ENCODE data around the gene HPS4. TPM values are rescaled to one million over a fixed set of nuclear protein-coding genes. Genes with fewer than 3 reads are reported as not detected.

Gene HPS4
- total and polyA plus RNA-seq, 3 experiments from 2014 or later, result 18.9 to 36.8 (median 36.7) TPM

GRCh38 chr22:26453812-26454500, 29.6 kb downstream of the HPS4 start:
- Mint-ChIP-seq H3K27ac (peak overlapping the region in 2 of 8 donors; percentile 38 to 48), H3K27me3 (no peaks in the 10 kb centered on the region), H3K36me3 (peaks cover 4 to 78% (median 16%) of the 10 kb centered on the region in 3 donors), H3K4me1 (no peaks in the 10 kb centered on the region), H3K9me3 (no peaks in the 10 kb centered on the region), H3K4me3 (no peak overlapping the region)
- H3K27me3 ChIP-seq (ENCODE audit: insufficient read depth, low read length, poor library complexity, severe bottlenecking), result no peaks in the 10 kb centered on the region
- CTCF ChIA-PET, result no interaction called here
- no peaks in the 10 kb centered on the region for H3K4me1 ChIP-seq (ENCODE audit: insufficient read depth, low read length)
- no peak for DNase-seq
- no peak overlapping the region for H3K27ac ChIP-seq (ENCODE audit: low read depth, low read length)
- no peaks in the 10 kb centered on the region for H3K9me3 ChIP-seq (ENCODE audit: low read length)
- H3K4me3 ChIP-seq (ENCODE audit: low read length), result no peak overlapping the region
- POLR2A ChIA-PET, result no interaction called here
- peaks cover 18% of the 10 kb centered on the region for H3K36me3 ChIP-seq (ENCODE audit: insufficient read depth, low read length)

GRCh38 chr22:26453216-26453615, 30.4 kb downstream of the HPS4 start:
- no peak overlapping the region for H3K4me3 Mint-ChIP-seq
- ChIA-PET CTCF (no interaction called here), POLR2A (no interaction called here)
- no peaks in the 10 kb centered on the region for H3K4me1 ChIP-seq (ENCODE audit: insufficient read depth, low read length)
- no peaks in the 10 kb centered on the region for H3K9me3 Mint-ChIP-seq
- H3K9me3 ChIP-seq (ENCODE audit: low read length), result no peaks in the 10 kb centered on the region
- no peaks in the 10 kb centered on the region for H3K27me3 Mint-ChIP-seq
- H3K4me3 ChIP-seq (ENCODE audit: low read length), result no peak overlapping the region
- peaks cover 4 to 70% (median 16%) of the 10 kb centered on the region in 3 donors for H3K36me3 Mint-ChIP-seq
- H3K4me1 Mint-ChIP-seq, result no peaks in the 10 kb centered on the region
- DNase-seq, result no peak
- H3K36me3 ChIP-seq (ENCODE audit: insufficient read depth, low read length), result peaks cover 18% of the 10 kb centered on the region
- H3K27me3 ChIP-seq (ENCODE audit: insufficient read depth, low read length, poor library complexity, severe bottlenecking), result no peaks in the 10 kb centered on the region
- no peak overlapping the region for H3K27ac Mint-ChIP-seq
- H3K27ac ChIP-seq (ENCODE audit: low read depth, low read length), result no peak overlapping the region

GRCh38 chr22:26452236-26453016, 31.2 kb downstream of the HPS4 start:
- H3K27ac Mint-ChIP-seq, result peak overlapping the region in 2 of 8 donors; percentile 14 to 58
- Histone ChIP-seq H3K4me3 (ENCODE audit: low read length) (no peak overlapping the region), H3K9me3 (ENCODE audit: low read length) (no peaks in the 10 kb centered on the region), H3K36me3 (ENCODE audit: insufficient read depth, low read length) (peaks cover 18% of the 10 kb centered on the region), H3K27me3 (ENCODE audit: insufficient read depth, low read length, poor library complexity, severe bottlenecking) (no peaks in the 10 kb centered on the region), H3K27ac (ENCODE audit: low read depth, low read length) (no peak overlapping the region), H3K4me1 (ENCODE audit: insufficient read depth, low read length) (no peaks in the 10 kb centered on the region)
- ChIA-PET POLR2A (no interaction called here), CTCF (interaction anchor here (1.7 kb wide), 1 partner anchor 32 kb away, joined by 4 read pairs; no protein-coding TSS in a partner anchor)
- H3K9me3 Mint-ChIP-seq, result no peaks in the 10 kb centered on the region
- H3K4me3 Mint-ChIP-seq, result no peak overlapping the region
- no peaks in the 10 kb centered on the region for H3K27me3 Mint-ChIP-seq
- peaks cover under 1 to 62% (median 12%) of the 10 kb centered on the region in 3 donors for H3K36me3 Mint-ChIP-seq
- H3K4me1 Mint-ChIP-seq, result no peaks in the 10 kb centered on the region
- no peak for DNase-seq

GRCh38 chr22:26450453-26451185, 33.0 kb downstream of the HPS4 start:
- Histone ChIP-seq H3K27ac (ENCODE audit: low read depth, low read length) (no peak overlapping the region), H3K27me3 (ENCODE audit: insufficient read depth, low read length, poor library complexity, severe bottlenecking) (no peaks in the 10 kb centered on the region), H3K4me3 (ENCODE audit: low read length) (no peak overlapping the region), H3K4me1 (ENCODE audit: insufficient read depth, low read length) (no peaks in the 10 kb centered on the region), H3K9me3 (ENCODE audit: low read length) (no peaks in the 10 kb centered on the region), H3K36me3 (ENCODE audit: insufficient read depth, low read length) (peaks cover 18% of the 10 kb centered on the region)
- H3K4me3 Mint-ChIP-seq, result no peak overlapping the region
- peaks cover 0 to 50% (median 5%) of the 10 kb centered on the region in 3 donors for H3K36me3 Mint-ChIP-seq
- H3K27me3 Mint-ChIP-seq, result no peaks in the 10 kb centered on the region
- ChIA-PET POLR2A (no interaction called here), CTCF (no interaction called here)
- H3K9me3 Mint-ChIP-seq, result no peaks in the 10 kb centered on the region
- H3K27ac Mint-ChIP-seq, result no peak overlapping the region
- DNase-seq, result no peak
- H3K4me1 Mint-ChIP-seq, result no peaks in the 10 kb centered on the region

GRCh38 chr22:26448941-26449340, 34.6 kb downstream of the HPS4 start:
- no peak overlapping the region for H3K27ac Mint-ChIP-seq
- H3K4me1 Mint-ChIP-seq, result no peaks in the 10 kb centered on the region
- no peaks in the 10 kb centered on the region for H3K9me3 ChIP-seq (ENCODE audit: low read length)
- POLR2A ChIA-PET, result no interaction called here
- no peaks in the 10 kb centered on the region for H3K4me1 ChIP-seq (ENCODE audit: insufficient read depth, low read length)
- H3K27me3 ChIP-seq (ENCODE audit: insufficient read depth, low read length, poor library complexity, severe bottlenecking), result no peaks in the 10 kb centered on the region
- H3K9me3 Mint-ChIP-seq, result no peaks in the 10 kb centered on the region
- no peak for DNase-seq
- CTCF ChIA-PET, result no interaction called here
- H3K36me3 Mint-ChIP-seq, result peaks cover 0 to 55% (median 10%) of the 10 kb centered on the region in 3 donors
- no peak overlapping the region for H3K27ac ChIP-seq (ENCODE audit: low read depth, low read length)
- no peaks in the 10 kb centered on the region for H3K27me3 Mint-ChIP-seq
- H3K36me3 ChIP-seq (ENCODE audit: insufficient read depth, low read length), result peaks cover 15% of the 10 kb centered on the region
- H3K4me3 ChIP-seq (ENCODE audit: low read length), result no peak overlapping the region
- no peak overlapping the region for H3K4me3 Mint-ChIP-seq

- H3K27me3 Mint-ChIP-seq, result no peaks in the 10 kb centered on the region
- Histone ChIP-seq H3K4me1 (ENCODE audit: insufficient read depth, low read length) (no peaks in the 10 kb centered on the region), H3K36me3 (ENCODE audit: insufficient read depth, low read length) (peaks cover 9% of the 10 kb centered on the region), H3K27ac (ENCODE audit: low read depth, low read length) (no peak overlapping the region), H3K9me3 (ENCODE audit: low read length) (no peaks in the 10 kb centered on the region), H3K4me3 (ENCODE audit: low read length) (no peak overlapping the region), H3K27me3 (ENCODE audit: insufficient read depth, low read length, poor library complexity, severe bottlenecking) (no peaks in the 10 kb centered on the region)
- POLR2A ChIA-PET, result no interaction called here
- peak overlapping the region in 2 of 8 donors; percentile 23 to 44 for H3K27ac Mint-ChIP-seq
- H3K4me1 Mint-ChIP-seq, result no peaks in the 10 kb centered on the region
- no peaks in the 10 kb centered on the region for H3K9me3 Mint-ChIP-seq
- CTCF ChIA-PET, result no interaction called here
- no peak overlapping the region for H3K4me3 Mint-ChIP-seq
- H3K36me3 Mint-ChIP-seq, result peaks cover 0 to 51% (median 10%) of the 10 kb centered on the region in 3 donors
- no peak for DNase-seq
These were observed 35.2 kb downstream of the HPS4 start for GRCh38 chr22:26448334-26448733.

- Mint-ChIP-seq H3K27ac (peak overlapping the region in 4 of 8 donors; percentile 47 to 80 (median 70)), H3K4me1 (no peaks in the 10 kb centered on the region), H3K27me3 (no peaks in the 10 kb centered on the region), H3K36me3 (peaks cover 0 to 51% (median 10%) of the 10 kb centered on the region in 3 donors), H3K9me3 (no peaks in the 10 kb centered on the region), H3K4me3 (no peak overlapping the region)
- peaks cover 6% of the 10 kb centered on the region for H3K36me3 ChIP-seq (ENCODE audit: insufficient read depth, low read length)
- H3K4me3 ChIP-seq (ENCODE audit: low read length), result no peak overlapping the region
- H3K9me3 ChIP-seq (ENCODE audit: low read length), result no peaks in the 10 kb centered on the region
- ChIA-PET POLR2A (no interaction called here), CTCF (interaction anchor here (1.7 kb wide), 1 partner anchor 14 kb away, joined by 3 read pairs; no protein-coding TSS in a partner anchor)
- no peaks in the 10 kb centered on the region for H3K27me3 ChIP-seq (ENCODE audit: insufficient read depth, low read length, poor library complexity, severe bottlenecking)
- no peak overlapping the region for H3K27ac ChIP-seq (ENCODE audit: low read depth, low read length)
- no peak for DNase-seq
- no peaks in the 10 kb centered on the region for H3K4me1 ChIP-seq (ENCODE audit: insufficient read depth, low read length)
These were observed 35.8 kb downstream of the HPS4 start for GRCh38 chr22:26447584-26448329.

Data from CD8-positive, alpha-beta memory T cell (primary cell).